Cortex of kidney (tissue), 1 donor: Measurements from ENCODE around the gene TMEM44.

Experiments
- DNase-seq: peaks from one replicate; lab custom pipeline; 2025; lab: John Stamatoyannopoulos, UW

Gene TMEM44

GRCh38 chr3:194633349-194634004 is at the start of gene TMEM44:
Gene TMEM44 (minus strand): TSS chr3:194633419. CDS start chr3:194633215, 204 bp downstream.
- no peak for DNase-seq

GRCh38 chr3:194682694-194683310 is 49.6 kb upstream of the TMEM44 start:
- no peak for DNase-seq

DNA sequence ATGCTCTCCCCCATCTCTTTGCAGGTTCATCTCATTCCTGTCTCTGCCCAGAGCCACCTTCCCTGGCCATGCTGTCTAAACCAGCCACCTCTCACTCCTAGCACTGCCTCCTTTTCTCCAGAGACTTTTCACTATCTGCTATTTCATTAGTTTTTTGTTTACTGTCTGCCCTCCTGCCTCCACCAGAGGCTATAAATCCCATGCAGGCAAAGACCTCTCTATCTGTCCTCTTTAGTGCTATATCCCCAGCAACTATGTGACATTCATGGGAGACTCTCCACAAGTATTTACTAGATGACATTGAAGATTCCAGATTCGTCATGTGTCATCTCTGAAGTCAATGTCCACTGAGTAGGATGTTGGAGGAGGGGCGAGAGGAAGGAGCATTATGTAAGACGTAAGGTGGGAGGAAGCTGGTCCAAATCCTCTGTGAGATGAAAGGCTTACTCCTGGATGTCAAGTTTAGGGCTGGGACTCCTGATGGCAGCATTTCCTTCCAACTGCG is 49.0 kb upstream of the TMEM44 start:
- DNase-seq, result no peak

- no peak for DNase-seq
Measured at GRCh38 chr3:194680888-194681615, 47.8 kb upstream of the TMEM44 start.

- no peak for DNase-seq
Measured at GRCh38 chr3:194676471-194676870, 43.3 kb upstream of the TMEM44 start.

GRCh38 chr3:194675680-194676079 is 42.5 kb upstream of the TMEM44 start:
- no peak for DNase-seq

DNA sequence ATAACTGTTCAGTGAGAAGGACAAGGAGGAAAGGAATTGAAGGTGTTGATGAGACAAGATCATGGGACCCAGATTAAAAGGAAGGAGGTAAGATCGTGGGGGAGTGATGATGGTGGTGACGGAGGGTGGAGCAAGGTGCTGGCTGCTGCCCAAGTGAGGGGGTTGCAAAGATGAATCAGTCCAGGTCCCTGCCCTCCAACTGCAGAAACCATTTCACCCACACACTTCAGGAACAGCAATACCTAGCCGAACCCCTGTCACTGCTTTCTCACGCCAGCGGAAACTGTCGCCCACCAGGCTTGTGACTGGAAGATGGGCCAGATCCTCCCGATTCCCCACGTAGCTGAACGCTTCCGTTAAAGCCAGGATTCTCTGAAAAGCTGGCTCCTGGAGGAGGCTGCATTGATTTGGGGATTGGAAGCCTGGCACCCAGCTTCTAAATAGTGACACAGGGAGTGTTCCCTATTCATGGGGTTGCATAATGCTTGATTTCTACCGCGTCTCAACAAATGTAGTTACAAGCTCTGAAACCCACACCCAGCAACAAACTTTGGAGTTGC is 41.9 kb upstream of the TMEM44 start:
- no peak for DNase-seq

GRCh38 chr3:194673761-194674160 is 40.5 kb upstream of the TMEM44 start:
- no peak for DNase-seq

GRCh38 chr3:194672876-194673275 is 39.7 kb upstream of the TMEM44 start:
- no peak for DNase-seq

DNA sequence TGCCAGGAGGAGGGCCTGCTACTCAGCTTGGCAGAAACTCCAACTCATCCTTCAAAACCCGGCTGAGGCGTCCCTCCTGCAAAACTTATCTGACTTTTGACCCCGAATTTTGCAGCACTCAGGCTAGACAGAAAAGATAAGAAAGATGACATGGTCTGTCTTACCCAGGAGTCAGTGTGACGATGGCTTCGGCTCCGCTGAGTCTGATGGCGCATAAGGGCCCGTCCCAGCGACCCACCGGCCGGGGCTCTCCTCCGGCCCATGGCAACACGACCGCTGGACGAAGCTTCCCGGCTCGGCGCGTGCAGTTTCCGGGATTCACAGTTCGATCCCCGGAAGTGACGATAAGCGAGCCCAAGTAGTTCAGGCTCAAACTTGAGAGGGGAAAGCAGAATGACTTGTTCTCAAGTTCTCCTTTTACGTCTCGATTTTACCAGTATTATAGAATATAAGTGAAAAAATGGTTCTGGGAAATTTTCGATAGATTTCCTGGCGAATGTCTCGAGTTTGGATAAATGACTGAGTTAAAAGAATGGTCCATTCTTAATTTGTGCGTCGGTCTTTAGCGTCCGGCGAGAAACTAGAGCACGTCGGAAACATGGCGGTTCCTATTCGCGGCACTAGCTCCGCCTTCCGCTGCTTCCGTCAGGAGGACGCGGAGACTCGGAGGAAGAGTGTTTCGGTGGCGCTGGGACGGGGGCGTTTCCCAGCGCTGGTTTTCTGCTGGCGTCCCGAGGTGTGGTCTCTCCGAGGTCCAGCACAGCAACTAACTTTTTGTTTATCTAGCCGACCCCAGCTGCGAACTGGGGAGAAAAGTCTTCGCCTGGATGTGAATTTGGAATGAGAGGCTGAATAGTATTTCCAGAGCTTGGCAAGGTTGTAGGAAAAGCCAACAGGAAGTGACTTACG is 38.9 kb upstream of the TMEM44 start, which contains the start of gene LSG1:
Gene LSG1 (minus strand): TSS at position 292 of the 909 bp plus-strand sequence. CDS start 29 bp downstream, at position 263.
- peak; percentile 29 for DNase-seq

- no peak for DNase-seq
Measured at GRCh38 chr3:194671511-194671899, 38.3 kb upstream of the TMEM44 start.

GRCh38 chr3:194667363-194667762 is 34.1 kb upstream of the TMEM44 start:
- DNase-seq, result no peak

GRCh38 chr3:194664857-194665256 is 31.6 kb upstream of the TMEM44 start:
- no peak for DNase-seq

- DNase-seq, result no peak
Measured at GRCh38 chr3:194661946-194662345, 28.7 kb upstream of the TMEM44 start.

DNA sequence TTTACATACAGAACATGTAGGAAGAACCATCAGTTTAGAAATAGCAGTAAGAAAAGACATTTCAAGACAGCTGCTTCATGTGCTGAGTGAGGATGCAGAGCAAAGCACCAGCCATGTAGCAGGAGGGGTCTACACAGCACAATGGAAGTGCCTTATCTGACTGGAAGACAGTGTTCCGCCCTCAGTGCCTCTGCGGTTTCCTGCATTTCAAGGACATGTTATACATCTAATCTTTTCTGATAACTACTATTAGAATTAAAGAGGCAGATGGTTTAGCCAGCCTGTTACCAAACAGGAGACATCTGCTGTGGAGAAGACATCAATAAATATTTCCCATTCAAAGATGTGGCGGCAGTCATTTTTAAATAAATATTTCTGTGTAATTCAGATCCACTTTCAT is 28.2 kb upstream of the TMEM44 start:
- no peak for DNase-seq

GRCh38 chr3:194659778-194660177 is 26.6 kb upstream of the TMEM44 start:
- DNase-seq, result no peak

DNA sequence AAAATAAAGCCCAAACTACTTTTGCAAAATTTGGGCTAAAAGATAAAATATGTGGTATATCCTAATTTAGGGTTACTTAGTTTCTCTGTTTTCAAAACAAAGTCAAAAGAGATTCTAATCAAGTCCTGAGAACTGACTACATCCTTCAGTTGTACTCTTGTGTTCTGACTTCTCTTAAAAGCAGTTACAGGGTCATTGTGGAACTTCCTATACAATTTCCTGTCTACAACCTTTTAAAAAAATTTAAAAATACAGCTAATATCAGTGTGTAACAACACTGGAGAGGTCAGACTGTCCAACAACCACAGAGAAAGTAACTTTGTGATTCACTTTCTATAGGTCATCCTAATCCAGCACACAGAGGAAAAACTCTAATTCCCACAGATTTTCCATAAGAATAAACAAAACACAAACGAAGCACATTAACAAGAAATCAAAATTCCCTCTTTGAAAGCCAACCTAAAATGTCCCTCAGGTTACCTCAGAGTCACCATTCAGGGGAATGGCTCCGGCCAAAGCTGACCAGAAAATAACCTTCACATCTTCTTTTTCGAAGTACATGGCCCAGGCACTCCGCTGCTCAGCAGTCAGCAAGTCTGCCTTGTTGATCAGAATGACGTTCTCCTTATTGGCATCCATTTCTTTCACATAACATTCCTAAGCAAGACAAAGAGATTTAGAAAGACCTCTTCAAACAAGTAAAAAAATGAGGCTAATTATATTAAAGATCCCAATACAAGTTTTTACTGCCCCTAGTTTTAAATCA is 25.4 kb upstream of the TMEM44 start:
- DNase-seq, result no peak

DNA sequence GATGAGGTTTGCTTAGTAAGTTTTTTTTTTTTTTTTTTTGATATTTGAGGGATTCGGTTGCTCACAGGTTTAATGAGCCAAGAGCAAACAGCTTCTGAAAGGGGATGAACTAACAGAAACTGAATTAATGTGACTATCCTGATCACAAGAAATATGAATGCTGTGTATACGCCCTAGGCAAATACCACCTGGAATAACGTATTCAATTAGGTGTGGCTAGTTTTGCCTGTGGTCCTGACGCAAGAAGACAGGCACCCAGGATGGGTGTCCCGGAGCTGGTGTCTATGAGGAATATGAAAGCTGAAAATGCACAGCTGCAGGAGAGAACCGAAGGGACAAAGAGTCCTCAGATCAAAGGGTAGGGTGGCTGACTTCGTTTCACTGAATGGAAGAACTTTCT is 24.2 kb upstream of the TMEM44 start:
- no peak for DNase-seq

DNA sequence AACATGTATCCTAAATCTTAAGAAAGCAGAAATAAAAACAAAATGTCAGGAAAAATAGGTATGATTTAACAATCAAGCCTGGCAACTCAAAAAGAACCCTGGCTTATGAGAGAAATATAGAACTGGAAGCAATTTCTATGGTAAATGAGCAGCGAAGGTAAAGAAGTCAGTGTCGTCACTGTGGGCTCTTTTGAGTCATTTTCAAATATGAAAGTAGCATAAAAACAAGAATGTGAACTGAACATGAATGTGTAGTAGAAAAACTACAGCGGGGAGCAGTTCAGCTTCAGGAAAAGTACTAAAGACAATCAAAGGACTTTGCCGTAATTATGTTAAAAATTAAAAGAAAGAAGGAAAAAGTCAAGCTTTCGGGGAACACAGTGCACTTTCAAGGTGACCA is 21.2 kb upstream of the TMEM44 start:
- DNase-seq, result no peak

- DNase-seq, result no peak
Measured at GRCh38 chr3:194647747-194648146, 14.5 kb upstream of the TMEM44 start.

GRCh38 chr3:194642769-194643168 is 9.6 kb upstream of the TMEM44 start:
- DNase-seq, result no peak
